Erythroblast (primary cell): ENCODE results near the gene YIF1B.

ENCODE experiments used
- GATA1 ChIP-seq: IDR thresholded peaks from 2 replicates; pipeline ENCODE4 v1.6.1; 2011; ENCODE audit warnings: low read depth, mild to moderate bottlenecking, control low read depth, low read length, moderate library complexity
- POLR2A ChIP-seq: IDR thresholded peaks from 2 replicates; pipeline ENCODE4 v1.6.1; 2011; ENCODE audit warnings: mild to moderate bottlenecking, low read length

GRCh38 chr19:38329651-38330050 is 13.9 kb upstream of the YIF1B start:
- TF ChIP-seq POLR2A = no peak
- TF ChIP-seq GATA1 = no peak
